Epithelial cell of proximal tubule (primary cell): ENCODE data around the gene VDAC1. TPM values are rescaled to one million over a fixed set of nuclear protein-coding genes. Genes with fewer than 3 reads are reported as not detected.

Experiments
- DNase-seq: peaks from one replicate; pipeline ENCODE4 v3.0.0-alpha.2; 2011; ENCODE audit warnings: low read depth
- H3K4me3 ChIP-seq: 2 replicates; pipeline ENCODE4 v1.5.1; 2011; ENCODE audit warnings: low read depth, mild to moderate bottlenecking, low read length
- CTCF ChIP-seq: conservative IDR thresholded peaks from 2 replicates; pipeline ENCODE4 v1.5.1; 2012; ENCODE audit warnings: low read depth, mild to moderate bottlenecking, low read length
- total RNA-seq: library from RNA; depleted of rRNA; stranded (reverse); fragments of >200 nt; gene quantifications from 2 replicates; pipeline ENCODE4 v1.2.3, GENCODE V29; 2015

Gene VDAC1
- total RNA-seq, 1 donor from 2014 or later = 295 TPM

GRCh38 chr5:133967124-133967523, 37.7 kb downstream of the VDAC1 start:
- DNase-seq = no peak
- H3K4me3 ChIP-seq = peak overlapping the region; percentile 98
- TF ChIP-seq CTCF = no peak

- no peak for TF ChIP-seq CTCF
- no peak overlapping the region for H3K4me3 ChIP-seq
- no peak for DNase-seq
These were observed 38.7 kb downstream of the VDAC1 start for GRCh38 chr5:133966090-133966489.

- no peak overlapping the region for H3K4me3 ChIP-seq
- no peak for DNase-seq
- no peak for TF ChIP-seq CTCF
These were observed 41.2 kb downstream of the VDAC1 start for GRCh38 chr5:133963493-133964128.

- no peak for DNase-seq
- no peak for TF ChIP-seq CTCF
- no peak overlapping the region for H3K4me3 ChIP-seq
These were observed 41.8 kb downstream of the VDAC1 start for GRCh38 chr5:133962801-133963476.

GRCh38 chr5:133962131-133962530, 42.6 kb downstream of the VDAC1 start:
- no peak for DNase-seq
- TF ChIP-seq CTCF = no peak

GRCh38 chr5:133959643-133960042, 45.1 kb downstream of the VDAC1 start:
- no peak for DNase-seq
- TF ChIP-seq CTCF = no peak
- H3K4me3 ChIP-seq = no peak overlapping the region

More at GRCh38 chr5:133962131-133962530, 42.6 kb downstream of the VDAC1 start:
- H3K4me3 ChIP-seq = no peak overlapping the region

GRCh38 chr5:133957591-133957990, 47.2 kb downstream of the VDAC1 start:
- H3K4me3 ChIP-seq = no peak overlapping the region
- TF ChIP-seq CTCF = no peak
- no peak for DNase-seq
